Choroid plexus epithelial cell (primary cell): ENCODE results near the gene BPIFB3.

Experiments used
- DNase-seq: peaks from one replicate; pipeline ENCODE4 v3.0.0-alpha.2; 2010; ENCODE audit warnings: low read depth
- H3K4me3 ChIP-seq: 2 replicates; pipeline ENCODE4 v1.5.1; 2011; ENCODE audit warnings: low read depth, mild to moderate bottlenecking, control low read depth, low read length, moderate library complexity
- CTCF ChIP-seq: conservative IDR thresholded peaks from 2 replicates; pipeline ENCODE4 v1.5.1; 2011; ENCODE audit warnings: low read depth, mild to moderate bottlenecking, control low read depth, inconsistent platforms, low read length, moderate library complexity

Gene BPIFB3

GRCh38 chr20:33062105-33062824 lies 8.6 kb downstream of the BPIFB3 start:
- H3K4me3 ChIP-seq, result no peak overlapping the region
- TF ChIP-seq CTCF, result no peak
- DNase-seq, result no peak

DNA sequence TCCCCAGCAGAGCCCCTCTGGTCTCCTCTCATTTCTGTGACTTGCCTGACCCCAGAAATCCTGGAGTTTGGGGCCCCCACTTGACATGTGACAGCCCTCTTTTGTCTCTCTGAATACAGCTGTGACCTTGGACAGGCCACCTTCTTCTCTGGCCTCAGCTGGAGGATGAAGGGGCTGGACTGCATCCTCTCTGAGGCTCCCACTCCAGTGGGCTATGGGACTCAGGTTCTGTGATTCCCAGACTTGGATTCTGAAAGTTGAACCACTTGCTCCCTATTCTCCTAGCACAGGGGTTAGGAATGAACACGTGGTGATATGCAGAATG lies 9.1 kb downstream of the BPIFB3 start:
- TF ChIP-seq CTCF, result no peak
- H3K4me3 ChIP-seq, result no peak overlapping the region
- DNase-seq, result no peak

DNA sequence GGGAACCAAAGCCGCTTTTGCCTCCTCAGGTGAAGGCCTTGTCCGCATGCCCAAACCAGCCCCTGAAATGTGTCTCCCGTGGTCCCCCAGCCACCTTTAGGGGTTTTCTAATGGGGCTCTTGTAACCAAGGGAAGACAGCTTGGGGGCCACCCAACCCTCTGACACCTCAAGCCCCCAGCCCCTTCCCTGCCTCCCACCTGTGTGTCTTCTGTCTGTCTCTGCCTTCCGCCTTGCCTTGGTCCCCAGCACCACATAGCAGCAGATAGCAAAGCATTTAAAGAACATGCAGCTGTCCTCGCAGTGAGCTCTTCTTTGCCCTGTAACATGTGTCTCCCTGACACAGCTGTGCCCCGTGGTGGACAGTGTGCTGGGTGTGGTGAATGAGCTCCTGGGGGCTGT lies 9.6 kb downstream of the BPIFB3 start:
- no peak for TF ChIP-seq CTCF
- no peak for DNase-seq
- H3K4me3 ChIP-seq, result no peak overlapping the region

- TF ChIP-seq CTCF, result no peak
- DNase-seq, result no peak
- no peak overlapping the region for H3K4me3 ChIP-seq
Observed at GRCh38 chr20:33064572-33065287, 11.0 kb downstream of the BPIFB3 start.

DNA sequence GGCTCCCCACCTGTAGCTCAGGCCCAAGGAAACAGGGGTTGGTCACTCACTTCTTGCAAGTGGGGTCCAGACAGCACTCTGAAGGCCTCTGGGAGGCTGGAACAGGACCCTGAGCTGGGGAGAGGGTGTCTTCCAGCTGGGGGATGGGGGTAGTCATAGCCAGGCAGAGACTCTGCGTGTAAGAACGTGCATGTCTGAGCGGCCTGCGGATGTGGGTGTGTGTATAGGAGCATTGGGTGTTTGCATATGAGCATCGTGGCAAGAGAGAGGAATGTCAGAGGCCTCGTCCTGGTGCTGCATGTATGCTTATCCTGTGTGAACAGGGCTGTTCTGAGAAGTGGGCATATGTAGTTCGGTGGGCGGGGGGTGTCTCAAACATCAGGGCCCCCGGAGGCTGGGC lies 12.1 kb downstream of the BPIFB3 start:
- no peak overlapping the region for H3K4me3 ChIP-seq
- DNase-seq, result no peak
- TF ChIP-seq CTCF, result no peak

GRCh38 chr20:33067806-33068205 lies 14.1 kb downstream of the BPIFB3 start:
- no peak for TF ChIP-seq CTCF
- no peak overlapping the region for H3K4me3 ChIP-seq

More at GRCh38 chr20:33067806-33068205, 14.1 kb downstream of the BPIFB3 start:
- DNase-seq, result no peak
